HG02840 (cell line): ENCODE results near the gene EHBP1L1.

Experiments used
- ATAC-seq: cut with Tn5 transposase; IDR thresholded peaks from one replicate; pipeline ENCODE4 v1.9.1; 2021; ENCODE audit warnings: mild to moderate bottlenecking, moderate library complexity, moderate number of reproducible peaks; ENCODE audit not compliant: unreplicated experiment, low FRiP score

Gene EHBP1L1

DNA sequence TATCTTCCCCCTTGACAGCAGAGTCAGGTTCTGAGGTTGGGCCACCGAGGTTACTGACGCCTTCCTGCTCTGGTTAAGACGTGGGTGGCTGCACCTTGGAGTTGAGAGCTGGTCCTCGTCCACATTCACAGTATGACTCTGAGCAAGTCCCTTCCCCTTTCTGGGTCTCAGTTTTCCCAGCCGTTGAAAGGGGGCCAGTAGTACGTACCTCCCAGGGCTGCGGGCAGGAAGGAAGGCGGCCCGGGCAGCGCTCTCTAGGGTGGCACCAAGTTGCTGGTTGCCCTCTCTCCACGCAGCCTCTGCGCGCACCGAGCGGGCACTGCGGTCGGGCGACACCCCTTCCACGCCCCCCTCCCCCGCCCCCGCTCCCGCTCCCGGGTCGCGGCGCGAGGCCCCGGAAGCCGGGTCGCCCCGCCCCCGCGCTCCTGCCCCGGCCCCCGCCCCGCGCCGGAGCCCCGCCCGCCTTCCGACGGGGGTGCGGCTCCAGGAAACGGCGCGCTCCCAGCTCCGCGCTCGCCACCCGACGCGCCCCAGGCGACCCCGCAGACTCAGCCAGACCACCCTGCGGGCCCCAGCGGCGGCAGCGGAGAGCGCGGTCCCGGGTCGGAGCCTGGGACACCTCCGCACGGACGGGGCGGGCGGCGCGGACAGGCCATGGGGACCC lies at the start of gene EHBP1L1:
Gene EHBP1L1 (plus strand): TSS at position 486 of the 664 bp plus-strand sequence. CDS start 250 bp downstream, outside the sequence.
- no peak for ATAC-seq

GRCh38 chr11:65526744-65527143 lies 49.1 kb upstream of the EHBP1L1 start:
- ATAC-seq: no peak

GRCh38 chr11:65528819-65529350 lies 47.0 kb upstream of the EHBP1L1 start:
- ATAC-seq: no peak

DNA sequence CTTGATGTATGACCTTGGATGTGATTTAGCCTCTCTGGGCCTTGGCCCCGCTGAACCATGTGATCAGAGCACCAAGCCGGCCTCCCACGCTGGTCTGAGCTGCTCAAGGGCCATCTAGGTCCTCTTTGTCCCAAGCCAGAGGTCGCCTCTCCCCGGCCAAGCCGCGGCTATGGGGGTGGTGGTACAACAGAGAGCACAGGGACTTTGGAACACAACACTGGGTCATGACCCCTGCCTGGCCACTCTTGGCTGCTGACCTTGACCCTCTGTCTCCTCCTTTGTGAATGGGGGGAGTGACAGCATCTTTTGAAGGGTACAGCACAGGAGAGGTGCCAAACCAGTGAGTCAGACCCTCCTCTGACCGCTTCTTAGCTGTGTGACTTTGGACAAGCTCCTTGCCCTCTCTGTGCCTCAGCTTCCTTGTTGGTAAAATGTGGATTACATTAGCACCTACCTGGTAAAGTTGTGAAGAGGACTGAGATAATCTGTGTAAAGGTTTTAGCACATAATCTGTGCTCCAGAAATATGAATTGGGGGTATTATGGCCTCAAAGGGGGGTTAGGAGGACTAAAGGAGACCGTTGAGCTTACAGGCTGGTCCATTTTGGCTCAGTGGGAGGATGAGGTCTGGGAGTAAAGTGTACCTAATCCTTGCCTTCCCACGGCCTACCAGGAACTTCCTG lies 46.2 kb upstream of the EHBP1L1 start:
- no peak for ATAC-seq

- ATAC-seq: no peak
Observed at GRCh38 chr11:65530157-65530496, 45.7 kb upstream of the EHBP1L1 start.

DNA sequence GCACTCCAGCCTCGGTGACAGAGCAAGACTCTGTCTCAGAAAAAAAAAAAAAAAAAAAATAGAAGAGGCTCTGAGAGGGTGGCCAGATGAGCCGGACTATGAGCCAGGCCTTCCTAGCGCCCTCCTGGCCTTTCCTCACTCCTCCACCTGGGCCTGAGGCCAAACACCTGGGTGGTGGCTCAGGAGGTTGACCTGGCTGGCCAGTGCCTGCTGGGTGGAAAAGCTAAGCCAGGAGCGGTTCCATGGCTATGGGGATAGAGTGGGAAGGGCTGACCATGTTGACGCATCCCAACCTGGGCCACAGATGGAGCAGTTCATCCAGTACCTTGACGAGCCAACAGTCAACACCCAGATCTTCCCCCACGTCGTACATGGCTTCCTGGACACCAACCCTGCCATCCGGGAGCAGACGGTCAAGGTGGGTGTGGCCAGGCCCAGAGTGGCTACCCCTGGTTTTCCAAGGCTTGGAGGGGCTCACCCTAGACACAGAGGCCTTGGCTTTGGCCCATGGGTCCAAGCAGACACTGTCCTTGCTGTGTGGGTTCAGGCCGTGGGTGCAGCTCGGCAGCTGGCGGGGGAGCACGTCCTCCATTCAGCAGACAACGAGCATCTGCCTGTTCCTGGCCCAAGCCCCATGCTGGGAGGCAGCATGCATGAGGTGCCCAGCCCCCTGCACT lies 43.3 kb upstream of the EHBP1L1 start:
- no peak for ATAC-seq

DNA sequence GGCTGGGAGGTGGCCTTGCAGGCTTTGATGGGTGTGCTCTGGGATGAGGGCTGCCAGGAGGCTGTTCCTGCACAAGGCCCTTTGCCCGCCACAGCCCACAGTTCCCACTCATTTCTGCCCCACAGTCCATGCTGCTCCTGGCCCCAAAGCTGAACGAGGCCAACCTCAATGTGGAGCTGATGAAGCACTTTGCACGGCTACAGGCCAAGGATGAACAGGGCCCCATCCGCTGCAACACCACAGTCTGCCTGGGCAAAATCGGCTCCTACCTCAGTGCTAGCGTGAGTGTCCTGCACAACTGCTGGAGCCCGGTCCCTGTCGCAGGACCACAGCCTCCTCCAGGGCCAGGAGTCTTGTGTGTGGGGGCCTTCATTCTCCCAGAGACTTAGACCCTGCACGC lies 40.8 kb upstream of the EHBP1L1 start:
- no peak for ATAC-seq

GRCh38 chr11:65536412-65537295 lies 39.2 kb upstream of the EHBP1L1 start:
- ATAC-seq: no peak

DNA sequence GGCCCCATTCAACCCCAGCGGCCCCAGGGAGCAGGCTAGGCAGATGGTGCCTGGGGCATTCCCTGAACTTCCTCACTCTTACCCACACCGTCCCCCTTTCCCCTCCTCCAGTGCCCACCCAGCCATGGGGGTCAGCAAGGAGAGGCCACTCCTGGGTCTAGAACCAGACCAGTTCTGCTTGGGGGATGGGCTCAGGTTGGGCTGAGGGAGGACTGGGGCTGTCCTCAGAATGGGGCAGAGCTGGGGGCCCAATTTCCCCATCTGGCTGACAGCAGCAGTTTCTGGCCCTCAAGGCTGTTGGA lies 38.6 kb upstream of the EHBP1L1 start:
- no peak for ATAC-seq

DNA sequence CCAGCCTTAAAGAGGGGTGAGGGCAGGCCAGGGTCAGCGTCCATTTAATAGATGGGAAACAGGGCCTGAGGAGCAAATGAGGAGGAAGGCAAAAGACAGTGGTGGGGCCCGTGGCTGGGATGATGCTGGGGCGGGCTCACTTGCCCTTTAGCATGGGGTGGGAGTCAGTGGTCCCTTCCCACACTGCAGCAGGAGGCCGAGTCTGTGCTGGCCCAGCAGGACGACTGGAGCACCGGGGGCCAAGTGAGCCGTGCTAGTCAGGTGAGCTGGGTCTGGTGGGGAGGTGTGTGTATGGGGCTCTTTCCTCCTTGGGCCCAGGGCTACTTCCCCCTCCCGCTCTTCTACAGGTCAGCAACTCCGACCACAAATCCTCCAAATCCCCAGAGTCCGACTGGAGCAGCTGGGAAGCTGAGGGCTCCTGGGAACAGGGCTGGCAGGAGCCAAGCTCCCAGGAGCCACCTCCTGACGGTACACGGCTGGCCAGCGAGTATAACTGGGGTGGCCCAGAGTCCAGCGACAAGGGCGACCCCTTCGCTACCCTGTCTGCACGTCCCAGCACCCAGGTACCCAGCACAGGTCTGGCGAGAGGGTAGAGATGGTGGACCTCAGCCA lies 38.1 kb upstream of the EHBP1L1 start:
- no peak for ATAC-seq

DNA sequence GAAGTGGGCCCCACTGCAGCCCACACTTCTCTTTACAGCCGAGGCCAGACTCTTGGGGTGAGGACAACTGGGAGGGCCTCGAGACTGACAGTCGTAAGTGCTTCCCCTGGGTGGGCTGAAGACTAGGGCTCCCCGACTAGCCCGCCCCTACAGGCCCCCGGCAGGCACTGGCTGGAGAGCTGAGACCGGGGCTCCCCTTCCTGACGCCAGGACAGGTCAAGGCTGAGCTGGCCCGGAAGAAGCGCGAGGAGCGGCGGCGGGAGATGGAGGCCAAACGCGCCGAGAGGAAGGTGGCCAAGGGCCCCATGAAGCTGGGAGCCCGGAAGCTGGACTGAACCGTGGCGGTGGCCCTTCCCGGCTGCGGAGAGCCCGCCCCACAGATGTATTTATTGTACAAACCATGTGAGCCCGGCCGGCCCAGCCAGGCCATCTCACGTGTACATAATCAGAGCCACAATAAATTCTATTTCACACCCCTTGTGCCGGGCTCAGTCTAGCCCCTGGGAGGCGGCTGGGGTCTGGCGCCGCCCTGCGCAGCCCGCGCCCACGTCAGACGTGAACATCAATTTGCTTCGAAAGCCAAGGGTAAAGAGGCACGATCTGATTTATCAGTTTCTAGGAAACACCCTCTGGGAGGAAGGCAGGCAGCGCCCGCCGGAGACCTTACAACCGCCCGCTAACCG lies 37.5 kb upstream of the EHBP1L1 start:
- ATAC-seq: no peak

DNA sequence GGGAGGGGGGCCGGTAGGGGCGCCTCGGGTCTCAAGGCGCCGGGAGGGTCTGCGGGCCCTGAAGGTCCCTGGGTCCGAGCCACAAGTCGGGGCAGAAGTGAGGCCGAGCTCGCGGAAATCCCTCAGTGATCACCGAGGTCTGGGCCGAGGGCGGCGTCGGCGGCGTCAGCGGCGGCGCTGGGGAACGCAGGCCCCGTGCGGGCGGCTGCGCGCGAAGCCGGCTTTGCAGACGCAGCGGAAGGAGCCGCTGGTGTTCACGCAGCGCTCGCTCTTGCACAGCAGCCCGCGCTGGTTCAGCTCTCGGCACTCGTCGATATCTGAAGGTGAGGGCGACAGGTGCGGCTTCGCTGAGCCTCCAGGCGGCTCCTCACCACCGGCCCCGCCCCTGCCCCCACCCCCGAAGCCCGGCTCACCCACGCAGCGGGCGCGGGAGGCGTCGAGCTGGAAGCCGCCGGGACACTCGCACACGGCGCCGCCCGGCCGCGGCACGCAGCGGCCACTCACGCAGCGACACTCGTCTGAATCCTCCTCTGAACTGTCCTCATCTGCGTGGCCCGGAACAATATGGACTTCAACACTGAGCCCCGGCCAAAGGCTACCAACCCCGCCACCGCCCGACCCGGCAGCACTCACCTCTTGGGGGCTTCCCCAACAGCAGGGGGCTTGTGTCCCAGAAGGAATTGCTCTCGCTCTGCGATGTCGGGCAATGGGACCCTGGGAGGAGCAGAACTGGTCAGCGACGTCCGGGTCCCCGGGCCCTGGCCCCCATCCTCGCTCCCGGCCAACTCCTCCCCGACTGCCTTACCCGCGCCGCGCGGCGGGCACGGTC lies 36.7 kb upstream of the EHBP1L1 start:
- no peak for ATAC-seq

DNA sequence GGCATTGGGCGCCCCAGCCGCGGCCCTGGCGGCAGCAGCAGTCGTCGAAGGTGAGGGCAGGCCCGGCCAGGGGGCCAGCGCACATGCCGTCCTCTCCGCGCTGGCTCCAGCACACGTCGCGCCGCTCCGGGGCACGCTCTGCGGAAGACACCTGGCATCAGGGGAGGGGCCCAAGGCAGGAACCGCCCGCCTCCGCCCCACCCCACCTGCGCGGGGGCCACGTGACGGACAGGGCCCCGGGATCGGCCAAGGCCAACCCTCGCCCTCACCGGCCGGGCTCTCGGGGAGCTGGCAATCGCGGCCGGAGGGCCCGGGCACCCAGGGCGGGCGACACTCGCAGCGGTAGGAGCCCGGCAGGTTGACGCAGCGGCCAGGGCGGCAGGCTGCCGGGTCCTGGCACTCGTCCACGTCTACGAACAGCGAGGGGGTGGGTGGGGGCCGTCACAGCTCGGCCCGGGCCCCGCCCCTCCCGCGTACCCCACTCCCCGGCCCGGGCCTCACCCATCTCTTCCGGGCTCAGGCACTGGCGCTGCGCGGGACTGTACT lies 36.0 kb upstream of the EHBP1L1 start:
- peak; percentile 56 for ATAC-seq

- peak; percentile 52 for ATAC-seq
Observed at GRCh38 chr11:65540290-65541092, 35.4 kb upstream of the EHBP1L1 start.

- ATAC-seq: no peak
Observed at GRCh38 chr11:65541093-65541982, 34.5 kb upstream of the EHBP1L1 start.

DNA sequence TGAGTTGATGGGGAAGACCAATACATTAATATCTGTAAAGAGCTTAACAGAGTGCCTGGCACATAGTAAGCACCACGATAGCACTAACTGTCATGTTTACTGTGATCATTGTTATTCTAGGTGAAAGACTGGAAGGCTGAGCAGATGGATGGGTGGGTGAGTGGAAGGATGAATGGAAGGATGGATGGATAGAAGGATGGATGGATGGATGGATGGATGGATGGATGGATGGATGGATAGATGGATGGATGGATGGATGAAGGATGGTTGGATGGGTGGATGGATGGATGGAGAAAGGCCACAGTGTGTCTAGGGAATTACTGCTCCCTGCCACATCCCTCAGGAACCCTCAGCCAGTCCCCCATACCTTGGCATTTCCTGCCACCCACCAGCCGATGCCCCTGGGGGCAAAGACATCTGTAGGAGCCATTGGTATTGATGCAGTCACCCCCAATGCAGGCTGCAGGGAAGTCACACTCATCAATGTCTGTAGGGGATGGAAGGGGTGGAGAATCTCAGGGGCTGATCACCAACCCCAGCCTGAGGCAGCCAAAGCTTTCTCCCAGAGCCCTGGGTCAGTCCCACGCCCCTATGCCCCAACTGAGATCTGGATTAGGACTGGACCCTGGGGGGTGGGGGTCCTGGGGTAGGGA lies 33.0 kb upstream of the EHBP1L1 start:
- ATAC-seq: no peak
